ENCODE results near the gene DOCK8.

DOCK8 gene

GRCh38 chr9:272251-273213 is 57.9 kb downstream of the DOCK8 start:
- Histone ChIP-seq H3K4me2 (ENCODE audit: low read depth, low read length) (peak overlapping the region; percentile 78), H3K4me3 (ENCODE audit: low read length) (peak overlapping the region; percentile 83), H3K9me3 (replicated peaks; ENCODE audit: insufficient read depth, low read length) (no peaks in the 10 kb centered on the region), H3K4me1 (ENCODE audit: low read length) (peaks cover 9% of the 10 kb centered on the region; the same call in 1 of the 2 replicates), H4K20me1 (ENCODE audit: insufficient read depth, low read length) (no peaks in the 10 kb centered on the region), H3K27me3 (replicated peaks; ENCODE audit: insufficient read depth, low read length) (no peaks in the 10 kb centered on the region), H3F3A (ENCODE audit: insufficient read depth, low read length) (peaks cover 14% of the 10 kb centered on the region), H3K27ac (ENCODE audit: low read length) (peak overlapping the region; percentile 85), H3K9ac (ENCODE audit: low read length) (peak overlapping the region; percentile 73), H2AFZ (ENCODE audit: low read length) (peak overlapping the region; percentile 93), H3K36me3 (replicated peaks; ENCODE audit: insufficient read depth, low read length) (no peaks in the 10 kb centered on the region), H3K79me2 (ENCODE audit: low read length) (peaks cover 36% of the 10 kb centered on the region), H3K9me2 (replicated peaks; ENCODE audit: insufficient read depth, low read length) (no peaks in the 10 kb centered on the region)
- peak; percentile 92 for DNase-seq
- TF ChIP-seq CTCF (IDR thresholded peaks at IDR 0.05; ENCODE audit: low read length) = no peak
- no peak for TF ChIP-seq EZH2phosphoT487 (IDR thresholded peaks at IDR 0.05; ENCODE audit: low read length)
- no peak for TF ChIP-seq EZH2 (optimal IDR thresholded peaks at IDR 0.05; ENCODE audit: low read depth, low read length)

- Histone ChIP-seq H3K27me3 (replicated peaks; ENCODE audit: insufficient read depth, low read length) (no peaks in the 10 kb centered on the region), H3K4me1 (ENCODE audit: low read length) (peaks cover 9% of the 10 kb centered on the region; the same call in 1 of the 2 replicates), H3K79me2 (ENCODE audit: low read length) (peaks cover 54% of the 10 kb centered on the region), H3K36me3 (replicated peaks; ENCODE audit: insufficient read depth, low read length) (no peaks in the 10 kb centered on the region), H3F3A (ENCODE audit: insufficient read depth, low read length) (peaks cover 14% of the 10 kb centered on the region), H3K9me2 (replicated peaks; ENCODE audit: insufficient read depth, low read length) (no peaks in the 10 kb centered on the region), H3K9me3 (replicated peaks; ENCODE audit: insufficient read depth, low read length) (no peaks in the 10 kb centered on the region), H4K20me1 (ENCODE audit: insufficient read depth, low read length) (no peaks in the 10 kb centered on the region), H3K4me2 (ENCODE audit: low read depth, low read length) (no peak overlapping the region), H2AFZ (ENCODE audit: low read length) (no peak overlapping the region), H3K9ac (ENCODE audit: low read length) (no peak overlapping the region), H3K4me3 (ENCODE audit: low read length) (no peak overlapping the region), H3K27ac (ENCODE audit: low read length) (no peak overlapping the region)
- no peak for DNase-seq
- TF ChIP-seq CTCF (IDR thresholded peaks at IDR 0.05; ENCODE audit: low read length) = no peak
- no peak for TF ChIP-seq EZH2 (optimal IDR thresholded peaks at IDR 0.05; ENCODE audit: low read depth, low read length)
- TF ChIP-seq EZH2phosphoT487 (IDR thresholded peaks at IDR 0.05; ENCODE audit: low read length) = no peak
These were observed 59.7 kb downstream of the DOCK8 start for GRCh38 chr9:274406-274805.

GRCh38 chr9:277601-278295 is 63.1 kb downstream of the DOCK8 start:
- H3K4me1 ChIP-seq (ENCODE audit: low read length) = 0 out of 2 replicates have a peak, but pooled peaks cover 2% of the 10 kb centered on the region
- H3K9me3 ChIP-seq (replicated peaks; ENCODE audit: insufficient read depth, low read length) = no peaks in the 10 kb centered on the region
- no peak for DNase-seq
- H3K36me3 ChIP-seq (replicated peaks; ENCODE audit: insufficient read depth, low read length) = no peaks in the 10 kb centered on the region
- no peak overlapping the region for H3K9ac ChIP-seq (ENCODE audit: low read length)
- TF ChIP-seq EZH2phosphoT487 (IDR thresholded peaks at IDR 0.05; ENCODE audit: low read length) = no peak
- TF ChIP-seq EZH2 (optimal IDR thresholded peaks at IDR 0.05; ENCODE audit: low read depth, low read length) = no peak
- no peak for TF ChIP-seq CTCF (IDR thresholded peaks at IDR 0.05; ENCODE audit: low read length)
- no peaks in the 10 kb centered on the region for H4K20me1 ChIP-seq (ENCODE audit: insufficient read depth, low read length)
- no peak overlapping the region for H3K4me3 ChIP-seq (ENCODE audit: low read length)
- no peak overlapping the region for H3K4me2 ChIP-seq (ENCODE audit: low read depth, low read length)
- H3K79me2 ChIP-seq (ENCODE audit: low read length) = peaks cover 83% of the 10 kb centered on the region
- H3K27me3 ChIP-seq (replicated peaks; ENCODE audit: insufficient read depth, low read length) = no peaks in the 10 kb centered on the region
- H3K27ac ChIP-seq (ENCODE audit: low read length) = no peak overlapping the region
- H3F3A ChIP-seq (ENCODE audit: insufficient read depth, low read length) = peaks cover 7% of the 10 kb centered on the region
- H2AFZ ChIP-seq (ENCODE audit: low read length) = no peak overlapping the region
- no peaks in the 10 kb centered on the region for H3K9me2 ChIP-seq (replicated peaks; ENCODE audit: insufficient read depth, low read length)
